Measurements from ENCODE around the gene MRPL48. TPM values are rescaled to one million over a fixed set of nuclear protein-coding genes. Genes with fewer than 3 reads are reported as not detected.

Gene MRPL48
- polyA plus RNA-seq, 1 of the 3 experiments (the other 2 are of a cell fraction) = 29.2 TPM

DNA sequence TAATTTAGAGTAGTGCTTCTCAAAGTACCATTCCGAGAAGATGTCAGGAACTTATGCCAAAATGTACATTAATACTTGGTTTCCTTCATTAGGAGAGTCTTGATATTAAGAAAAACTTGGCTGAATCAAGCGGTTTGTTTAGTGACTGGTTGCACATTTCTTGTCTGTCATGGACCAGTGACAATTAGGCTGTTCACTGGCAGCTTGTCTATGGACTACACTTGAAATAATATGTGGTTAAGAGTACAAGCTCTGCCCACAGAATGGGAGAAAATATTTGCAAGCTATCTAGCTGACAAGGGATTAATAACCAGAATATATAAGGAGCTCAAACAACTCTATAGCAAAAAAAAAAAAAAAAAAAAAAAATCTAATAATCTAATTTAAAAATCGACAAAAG lies 64.4 kb downstream of the MRPL48 start:
- H3K4me2 ChIP-seq = no peak overlapping the region
- DNase-seq = no peak
- H3K9me3 ChIP-seq = no peaks in the 10 kb centered on the region
- H4K20me1 ChIP-seq (ENCODE audit: insufficient read depth) = no peaks in the 10 kb centered on the region
- 67% methylated on average over 3 of the region's 3 CpGs for WGBS (ENCODE audit: low lambda C conversion rate)
- TF ChIP-seq MXI1 (IDR thresholded peaks at IDR 0.05; ENCODE audit: low read depth, low read length) (no peak), RFX5 (IDR thresholded peaks at IDR 0.05; ENCODE audit: low read length) (no peak)
- H3K9me2 ChIP-seq = no peaks in the 10 kb centered on the region
- CTCF ChIA-PET = no interaction called here
- H3K36me3 ChIP-seq (replicated peaks in 1 of 2; ENCODE audit: control insufficient read depth in 1 of 2, insufficient read depth in 2 of 2, low read length in 1 of 2) = peaks cover 0 to 2% of the 10 kb centered on the region in 2 experiments
- peaks cover 0 to 2% of the 10 kb centered on the region in 2 experiments; a peak in 2 of 4 replicates for H3K4me1 ChIP-seq (ENCODE audit: control insufficient read depth in 1 of 2, insufficient read depth in 2 of 2, low read depth in 1 of 2, low read length in 1 of 2)
- H3F3A ChIP-seq (replicated peaks; ENCODE audit: insufficient read depth) = no peaks in the 10 kb centered on the region
- no peak overlapping the region for H3K27ac ChIP-seq (ENCODE audit: low read depth in 2 of 2, low read length in 1 of 2)
- H3K27me3 ChIP-seq (ENCODE audit: insufficient read depth) = no peaks in the 10 kb centered on the region
- no peak overlapping the region for H3K4me3 ChIP-seq (ENCODE audit: low read depth in 2 of 2, low read length in 1 of 2)
- H2AFZ ChIP-seq (ENCODE audit: low read depth) = no peak overlapping the region
- POLR2A ChIA-PET = no interaction called here
- H3K9ac ChIP-seq = no peak overlapping the region
- H3K79me2 ChIP-seq (ENCODE audit: insufficient read depth) = no peaks in the 10 kb centered on the region

DNA sequence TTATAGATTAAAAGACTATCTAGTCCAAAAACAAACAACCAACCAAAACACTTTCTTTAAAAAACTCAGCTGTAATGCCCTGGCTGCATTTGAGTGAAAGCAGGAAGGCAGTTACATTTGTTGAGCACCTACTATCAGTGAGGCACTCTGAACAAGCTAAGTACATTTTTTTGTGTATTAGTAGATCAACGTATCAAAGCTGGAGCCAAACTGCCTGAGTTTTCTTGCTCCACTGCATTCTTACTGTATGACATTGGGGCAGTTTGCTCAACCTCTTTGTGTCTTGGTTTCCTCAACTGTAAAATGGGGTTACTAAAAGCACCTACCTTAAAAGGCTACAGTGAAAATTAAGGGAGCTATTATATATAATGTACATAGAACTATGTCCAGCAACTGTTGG lies 67.0 kb downstream of the MRPL48 start:
- Histone ChIP-seq H3K79me2 (ENCODE audit: insufficient read depth) (no peaks in the 10 kb centered on the region), H3K36me3 (replicated peaks in 1 of 2; ENCODE audit: control insufficient read depth in 1 of 2, insufficient read depth in 2 of 2, low read length in 1 of 2) (peaks cover 0 to 2% of the 10 kb centered on the region in 2 experiments), H3K4me3 (ENCODE audit: low read depth in 2 of 2, low read length in 1 of 2) (no peak overlapping the region), H3K9me3 (no peaks in the 10 kb centered on the region), H3K4me2 (no peak overlapping the region), H3K4me1 (ENCODE audit: control insufficient read depth in 1 of 2, insufficient read depth in 2 of 2, low read depth in 1 of 2, low read length in 1 of 2) (peaks cover 0 to 2% of the 10 kb centered on the region in 2 experiments; a peak in 2 of 4 replicates), H4K20me1 (ENCODE audit: insufficient read depth) (no peaks in the 10 kb centered on the region), H3K27ac (ENCODE audit: low read depth in 2 of 2, low read length in 1 of 2) (no peak overlapping the region), H3K9me2 (no peaks in the 10 kb centered on the region), H2AFZ (ENCODE audit: low read depth) (no peak overlapping the region), H3K9ac (no peak overlapping the region), H3K27me3 (ENCODE audit: insufficient read depth) (no peaks in the 10 kb centered on the region), H3F3A (replicated peaks; ENCODE audit: insufficient read depth) (no peaks in the 10 kb centered on the region)
- WGBS (ENCODE audit: low lambda C conversion rate) = 67% methylated on average over 1 of the region's 1 CpG
- no peak for TF ChIP-seq POLR2AphosphoS5 (IDR thresholded peaks at IDR 0.05; ENCODE audit: low read depth, low read length)
- TF ChIP-seq RFX5 (IDR thresholded peaks at IDR 0.05; ENCODE audit: low read length) = no peak
- no peak for TF ChIP-seq EP300 (IDR thresholded peaks at IDR 0.05; ENCODE audit: borderline replicate concordance in 1 of 2, low read depth in 1 of 2, low read length in 1 of 2)
- no peak for TF ChIP-seq TEAD4 (IDR thresholded peaks at IDR 0.05; ENCODE audit: borderline replicate concordance, insufficient read depth)
- TF ChIP-seq YY1 (IDR thresholded peaks at IDR 0.05; ENCODE audit: low read depth) = no peak
- no peak for TF ChIP-seq RAD21 (IDR thresholded peaks at IDR 0.05; ENCODE audit: low read length)
- TF ChIP-seq CHD2 (IDR thresholded peaks at IDR 0.05; ENCODE audit: low read length, partially characterized antibody) = no peak
- no peak for TF ChIP-seq FOXJ3 (CRISPR knock-in tag; IDR thresholded peaks at IDR 0.05)
- TF ChIP-seq, protein P1, sequence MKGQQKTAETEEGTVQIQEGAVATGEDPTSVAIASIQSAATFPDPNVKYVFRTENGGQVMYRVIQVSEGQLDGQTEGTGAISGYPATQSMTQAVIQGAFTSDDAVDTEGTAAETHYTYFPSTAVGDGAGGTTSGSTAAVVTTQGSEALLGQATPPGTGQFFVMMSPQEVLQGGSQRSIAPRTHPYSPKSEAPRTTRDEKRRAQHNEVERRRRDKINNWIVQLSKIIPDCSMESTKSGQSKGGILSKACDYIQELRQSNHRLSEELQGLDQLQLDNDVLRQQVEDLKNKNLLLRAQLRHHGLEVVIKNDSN (IDR thresholded peaks at IDR 0.05; ENCODE audit: borderline replicate concordance, low read depth) = no peak
- TF ChIP-seq GABPA (IDR thresholded peaks at IDR 0.05; ENCODE audit: low read depth) = no peak
- ChIA-PET CTCF (interaction anchor here (0.9 to 1.4 kb wide), 2 partner anchors 9 to 12 kb away, joined by 3 to 5 read pairs; no protein-coding TSS in a partner anchor), POLR2A (interaction anchor here (0.8 to 1.5 kb wide), 2 partner anchors 12 to 15 kb away, joined by 3 to 7 read pairs; no protein-coding TSS in a partner anchor)
- no peak for DNase-seq
